ENCODE data around the gene MB21D2. TPM values are rescaled to one million over a fixed set of nuclear protein-coding genes. Genes with fewer than 3 reads are reported as not detected.
A peak's percentile ranks its signal among the peaks of the same experiment; 100 is the strongest.

Gene MB21D2
- total and polyA plus RNA-seq, 7 experiments from 2014 or later = 1.7 to 21.5 (median 3.3) TPM

DNA sequence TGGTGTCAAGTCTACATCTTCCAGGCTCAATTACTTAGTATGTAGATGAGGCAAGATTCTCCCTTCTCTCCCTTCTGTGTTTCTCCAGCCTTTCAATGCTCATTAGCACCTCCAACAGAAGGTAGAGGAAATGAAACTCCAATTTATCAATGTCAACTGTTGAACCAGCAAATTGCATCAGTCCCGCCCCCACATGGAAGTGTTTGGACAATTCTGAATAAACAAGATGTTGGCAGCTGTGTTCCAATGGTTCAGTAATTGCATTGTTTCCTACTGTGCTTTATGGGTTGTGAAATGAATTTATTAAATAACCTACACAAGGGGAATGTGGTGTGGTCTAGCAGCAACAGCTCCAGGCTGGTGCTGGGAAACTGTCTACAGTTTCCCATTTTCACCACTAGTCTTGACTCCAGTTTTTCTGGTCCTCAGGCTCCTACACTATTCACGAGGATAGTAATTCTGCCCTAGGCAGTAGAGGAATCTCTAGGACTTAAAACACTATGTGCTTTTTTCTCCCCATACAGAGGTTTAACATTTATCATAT is 91.9 kb downstream of the MB21D2 start:
- Mint-ChIP-seq H3K4me1 (peaks cover 0 to 39% (median 4%) of the 10 kb centered on the region in 7 donors), H3K9me3 (peaks cover 0 to 7% (median 0%) of the 10 kb centered on the region in 11 donors), H3K27me3 (no peaks in the 10 kb centered on the region), H3K36me3 (peaks cover 0 to 30% (median 0%) of the 10 kb centered on the region in 5 donors), H3K27ac (no peak overlapping the region), H3K4me3 (no peak overlapping the region)
- ChIA-PET POLR2A (no interaction called here), CTCF (interaction anchor here (1.6 kb wide), 1 partner anchor 12 kb away, joined by 5 read pairs; no protein-coding TSS in a partner anchor)
- ATAC-seq (no peak), DNase-seq (no peak)
- Histone ChIP-seq H3K36me3 (ENCODE audit: control insufficient read depth in 2 of 3, insufficient read depth in 3 of 3, low read length in 3 of 3) (no peaks in the 10 kb centered on the region), H3K27me3 (ENCODE audit: control insufficient read depth in 2 of 2, insufficient read depth in 2 of 2, low read length in 2 of 2) (no peaks in the 10 kb centered on the region), H3K4me3 (ENCODE audit: low read length) (no peak overlapping the region), H3K9me3 (ENCODE audit: control insufficient read depth in 2 of 3, low read length in 3 of 3) (no peaks in the 10 kb centered on the region), H3K27ac (ENCODE audit: low read depth, low read length) (no peak overlapping the region), H3K4me1 (ENCODE audit: control insufficient read depth in 2 of 2, insufficient read depth in 2 of 2, low read length in 2 of 2) (no peaks in the 10 kb centered on the region)
- intact Hi-C loops (cut with micrococcal nuclease) = no loop called here

DNA sequence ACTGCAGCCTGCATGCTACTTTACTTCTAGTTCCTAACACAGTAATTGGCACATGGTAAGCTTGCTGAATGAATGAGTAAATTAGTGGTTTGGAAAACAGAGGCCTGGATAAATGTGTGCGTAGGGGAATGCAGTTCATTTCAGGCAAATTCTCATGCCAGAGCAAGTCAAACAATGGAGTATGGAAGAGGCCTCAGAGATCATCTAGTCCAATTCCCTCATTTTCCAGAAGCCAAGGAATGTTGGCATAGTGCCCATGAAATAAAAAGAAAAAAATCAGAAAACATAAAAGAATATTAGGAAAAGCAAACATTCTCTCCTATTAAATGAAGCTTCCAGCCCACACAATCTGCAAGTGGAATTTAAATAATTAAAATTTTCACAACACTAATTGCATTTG is 92.4 kb downstream of the MB21D2 start:
- ChIA-PET CTCF (interaction anchor here (1.6 kb wide), 1 partner anchor 11 kb away, joined by 5 read pairs; no protein-coding TSS in a partner anchor), POLR2A (no interaction called here)
- H3K36me3 ChIP-seq (ENCODE audit: control insufficient read depth in 2 of 3, insufficient read depth in 3 of 3, low read length in 3 of 3) = no peaks in the 10 kb centered on the region
- no peak for DNase-seq
- H3K27ac ChIP-seq (ENCODE audit: low read depth, low read length) = no peak overlapping the region
- H3K4me3 ChIP-seq (ENCODE audit: low read length) = no peak overlapping the region
- no peaks in the 10 kb centered on the region for H3K27me3 Mint-ChIP-seq
- H3K27me3 ChIP-seq (ENCODE audit: control insufficient read depth in 2 of 2, insufficient read depth in 2 of 2, low read length in 2 of 2) = no peaks in the 10 kb centered on the region
- no peak overlapping the region for H3K27ac Mint-ChIP-seq
- H3K36me3 Mint-ChIP-seq = peaks cover 0 to 26% (median 0%) of the 10 kb centered on the region in 5 donors
- H3K4me3 Mint-ChIP-seq = no peak overlapping the region
- H3K9me3 Mint-ChIP-seq = peaks cover 0 to 7% (median 0%) of the 10 kb centered on the region in 11 donors
- intact Hi-C loops (cut with micrococcal nuclease) = no loop called here
- peaks cover 0 to 35% (median 4%) of the 10 kb centered on the region in 7 donors for H3K4me1 Mint-ChIP-seq
- no peaks in the 10 kb centered on the region for H3K4me1 ChIP-seq (ENCODE audit: control insufficient read depth in 2 of 2, insufficient read depth in 2 of 2, low read length in 2 of 2)
- H3K9me3 ChIP-seq (ENCODE audit: control insufficient read depth in 2 of 3, low read length in 3 of 3) = no peaks in the 10 kb centered on the region
- ATAC-seq = no peak

DNA sequence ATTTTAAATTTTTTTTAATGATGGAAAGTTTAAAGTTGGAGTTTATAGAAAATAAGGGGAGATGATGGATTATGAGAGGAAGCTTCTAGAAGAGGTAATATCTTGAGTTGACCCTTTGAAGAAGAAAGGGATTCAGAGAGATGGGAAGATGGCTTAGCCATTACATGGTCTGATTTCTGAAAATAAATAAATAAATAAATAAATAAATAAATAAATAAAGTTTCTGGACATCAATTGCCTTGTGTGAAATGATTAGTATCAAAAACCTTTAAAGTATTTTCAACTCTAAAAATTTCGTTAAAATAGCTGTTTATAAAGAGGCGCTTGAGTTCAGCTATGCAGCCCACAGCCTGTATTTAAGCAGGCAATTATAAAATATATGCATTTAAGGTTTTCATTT is 93.3 kb downstream of the MB21D2 start:
- peaks cover 0 to 7% (median 0%) of the 10 kb centered on the region in 11 donors for H3K9me3 Mint-ChIP-seq
- Histone ChIP-seq H3K27me3 (ENCODE audit: control insufficient read depth in 2 of 2, insufficient read depth in 2 of 2, low read length in 2 of 2) (no peaks in the 10 kb centered on the region), H3K27ac (ENCODE audit: low read depth, low read length) (no peak overlapping the region), H3K36me3 (ENCODE audit: control insufficient read depth in 2 of 3, insufficient read depth in 3 of 3, low read length in 3 of 3) (no peaks in the 10 kb centered on the region), H3K4me1 (ENCODE audit: control insufficient read depth in 2 of 2, insufficient read depth in 2 of 2, low read length in 2 of 2) (no peaks in the 10 kb centered on the region), H3K4me3 (ENCODE audit: low read length) (no peak overlapping the region), H3K9me3 (ENCODE audit: control insufficient read depth in 2 of 3, low read length in 3 of 3) (no peaks in the 10 kb centered on the region)
- intact Hi-C loops (cut with micrococcal nuclease) = no loop called here
- peaks cover 0 to 42% (median 4%) of the 10 kb centered on the region in 7 donors for H3K4me1 Mint-ChIP-seq
- peaks cover 0 to 24% (median 0%) of the 10 kb centered on the region in 5 donors for H3K36me3 Mint-ChIP-seq
- no peak overlapping the region for H3K27ac Mint-ChIP-seq
- DNase-seq = no peak
- H3K4me3 Mint-ChIP-seq = no peak overlapping the region
- ATAC-seq = no peak
- H3K27me3 Mint-ChIP-seq = no peaks in the 10 kb centered on the region
- POLR2A ChIA-PET = no interaction called here
- CTCF ChIA-PET = no interaction called here

DNA sequence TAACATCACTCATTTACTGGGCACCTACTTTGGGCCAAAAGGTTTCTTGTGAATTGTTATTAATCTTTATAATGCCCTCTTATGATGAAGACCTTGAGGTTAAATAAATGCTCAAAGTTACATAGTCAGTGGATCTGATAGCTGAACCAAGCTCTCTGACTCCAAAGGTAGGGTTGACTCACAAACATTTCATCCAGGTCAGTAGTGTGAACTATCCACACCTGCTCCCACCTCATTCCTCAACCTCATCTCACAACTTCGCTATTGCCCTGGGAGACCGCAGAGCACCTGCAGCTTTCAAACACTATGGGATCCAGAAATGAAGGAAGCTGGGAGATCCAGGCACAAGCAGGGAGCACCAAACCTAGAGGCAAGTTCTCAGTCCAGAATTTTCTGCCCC is 96.5 kb downstream of the MB21D2 start:
- ChIA-PET CTCF (no interaction called here), POLR2A (no interaction called here)
- H3K4me1 ChIP-seq (ENCODE audit: control insufficient read depth in 2 of 2, insufficient read depth in 2 of 2, low read length in 2 of 2) = no peaks in the 10 kb centered on the region
- H3K27ac ChIP-seq (ENCODE audit: low read depth, low read length) = no peak overlapping the region
- no peaks in the 10 kb centered on the region for H3K27me3 ChIP-seq (ENCODE audit: control insufficient read depth in 2 of 2, insufficient read depth in 2 of 2, low read length in 2 of 2)
- H3K4me3 ChIP-seq (ENCODE audit: low read length) = no peak overlapping the region
- ATAC-seq (no peak), DNase-seq (no peak)
- peaks cover 0 to 63% (median 6%) of the 10 kb centered on the region in 7 donors for H3K4me1 Mint-ChIP-seq
- no peak overlapping the region for H3K4me3 Mint-ChIP-seq
- H3K27ac Mint-ChIP-seq = no peak overlapping the region
- no peaks in the 10 kb centered on the region for H3K27me3 Mint-ChIP-seq
- no peaks in the 10 kb centered on the region for H3K9me3 ChIP-seq (ENCODE audit: control insufficient read depth in 2 of 3, low read length in 3 of 3)
- H3K9me3 Mint-ChIP-seq = peaks cover 0 to 1% (median 0%) of the 10 kb centered on the region in 11 donors
- peaks cover 0 to 14% (median 0%) of the 10 kb centered on the region in 5 donors for H3K36me3 Mint-ChIP-seq
- intact Hi-C loops (cut with micrococcal nuclease) = no loop called here
- no peaks in the 10 kb centered on the region for H3K36me3 ChIP-seq (ENCODE audit: control insufficient read depth in 2 of 3, insufficient read depth in 3 of 3, low read length in 3 of 3)

DNA sequence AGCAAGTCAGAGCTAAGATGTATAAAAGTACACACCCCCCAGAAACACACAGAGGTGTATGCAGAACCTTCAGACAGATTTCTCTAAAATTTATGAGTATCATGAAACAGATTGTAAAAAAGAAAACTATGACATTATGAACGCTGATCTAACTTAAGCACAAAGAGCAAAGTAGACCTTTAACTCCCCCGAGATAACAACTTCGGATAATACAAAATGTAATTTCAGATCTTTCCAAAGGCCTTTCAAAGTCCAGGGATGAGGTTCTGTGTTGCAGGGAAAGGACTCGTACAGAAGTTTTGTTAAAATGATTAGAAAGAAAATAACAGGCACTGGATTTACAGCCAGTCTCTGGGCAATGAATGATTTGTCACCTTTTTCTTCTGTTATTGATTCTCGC is 97.5 kb downstream of the MB21D2 start:
- intact Hi-C loops (cut with micrococcal nuclease) = no loop called here
- Histone ChIP-seq H3K36me3 (ENCODE audit: control insufficient read depth in 2 of 3, insufficient read depth in 3 of 3, low read length in 3 of 3) (no peaks in the 10 kb centered on the region), H3K4me1 (ENCODE audit: control insufficient read depth in 2 of 2, insufficient read depth in 2 of 2, low read length in 2 of 2) (no peaks in the 10 kb centered on the region), H3K27me3 (ENCODE audit: control insufficient read depth in 2 of 2, insufficient read depth in 2 of 2, low read length in 2 of 2) (no peaks in the 10 kb centered on the region), H3K27ac (ENCODE audit: low read depth, low read length) (no peak overlapping the region), H3K9me3 (ENCODE audit: control insufficient read depth in 2 of 3, low read length in 3 of 3) (no peaks in the 10 kb centered on the region), H3K4me3 (ENCODE audit: low read length) (no peak overlapping the region)
- Mint-ChIP-seq H3K4me3 (no peak overlapping the region), H3K36me3 (peaks cover 0 to 9% (median 0%) of the 10 kb centered on the region in 5 donors), H3K27ac (peak overlapping the region in 1 of 9 donors; percentile 68), H3K27me3 (no peaks in the 10 kb centered on the region), H3K9me3 (no peaks in the 10 kb centered on the region), H3K4me1 (peaks cover 0 to 64% (median 4%) of the 10 kb centered on the region in 7 donors)
- ChIA-PET CTCF (no interaction called here), POLR2A (no interaction called here)
- ATAC-seq (no peak), DNase-seq (no peak)

DNA sequence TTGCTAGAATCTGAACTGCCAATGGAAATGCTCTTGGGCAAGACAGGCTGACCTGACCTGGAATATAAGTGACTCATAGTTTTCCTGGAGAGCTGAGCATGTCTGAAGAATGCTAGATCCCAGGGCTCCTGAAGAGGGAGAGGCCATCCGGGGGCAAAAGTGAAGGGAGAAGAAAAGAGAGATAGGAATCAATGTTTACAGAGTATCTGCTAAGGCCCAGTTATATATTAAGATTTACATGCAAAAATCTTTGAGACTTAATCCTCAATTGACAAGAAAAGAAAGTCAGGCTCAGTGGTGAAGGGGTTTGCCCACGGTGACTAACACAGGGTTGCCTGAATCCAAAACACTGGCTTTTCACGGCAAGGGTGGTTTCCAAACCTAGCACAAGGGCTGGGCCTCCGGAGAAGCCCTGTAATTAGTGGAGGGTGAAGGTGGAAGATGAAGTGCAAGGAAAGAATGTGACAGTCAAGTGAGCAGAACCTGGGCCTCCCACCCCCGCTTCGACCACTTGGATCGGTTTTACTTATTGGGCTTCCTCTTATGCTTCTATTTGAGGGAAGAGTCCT is 98.6 kb downstream of the MB21D2 start:
- POLR2A ChIA-PET = no interaction called here
- H3K4me1 ChIP-seq (ENCODE audit: control insufficient read depth in 2 of 2, insufficient read depth in 2 of 2, low read length in 2 of 2) = no peaks in the 10 kb centered on the region
- peak overlapping the region in 1 of 10 donors; percentile 61 for H3K4me3 Mint-ChIP-seq
- H3K27ac ChIP-seq (ENCODE audit: low read depth, low read length) = no peak overlapping the region
- H3K36me3 Mint-ChIP-seq = peaks cover 0 to 4% (median 0%) of the 10 kb centered on the region in 5 donors
- peak overlapping the region in 3 of 9 donors; percentile 2 to 77 (median 7) for H3K27ac Mint-ChIP-seq
- H3K4me3 ChIP-seq (ENCODE audit: low read length) = no peak overlapping the region
- no peaks in the 10 kb centered on the region for H3K9me3 ChIP-seq (ENCODE audit: control insufficient read depth in 2 of 3, low read length in 3 of 3)
- CTCF ChIA-PET = no interaction called here
- intact Hi-C loops (cut with micrococcal nuclease) = loop anchor here in 1 of 2 donors (1.0 to 10.0 kb wide), 4 partner anchors 33 to 1496 kb away; no protein-coding TSS in a partner anchor
- DNase-seq (peak in 1 of 9 donors; percentile 58), ATAC-seq (peak; percentile 45)
- no peaks in the 10 kb centered on the region for H3K27me3 ChIP-seq (ENCODE audit: control insufficient read depth in 2 of 2, insufficient read depth in 2 of 2, low read length in 2 of 2)
- H3K4me1 Mint-ChIP-seq = peaks cover 0 to 63% (median 4%) of the 10 kb centered on the region in 7 donors
- no peaks in the 10 kb centered on the region for H3K9me3 Mint-ChIP-seq
- peaks cover 0 to 2% (median 0%) of the 10 kb centered on the region in 5 donors for H3K27me3 Mint-ChIP-seq
- H3K36me3 ChIP-seq (ENCODE audit: control insufficient read depth in 2 of 3, insufficient read depth in 3 of 3, low read length in 3 of 3) = no peaks in the 10 kb centered on the region

Data from naive thymus-derived CD4-positive, alpha-beta T cell (primary cell).